ENCODE measurements around the gene SUSD2. TPM values are rescaled to one million over a fixed set of nuclear protein-coding genes. Genes with fewer than 3 reads are reported as not detected.

Gene SUSD2
- total and polyA plus RNA-seq, 2 of the 8 experiments (the other 6 are each of a cell fraction or from before 2014, with no cell fraction given), result 2.0 to 4.8 TPM

DNA sequence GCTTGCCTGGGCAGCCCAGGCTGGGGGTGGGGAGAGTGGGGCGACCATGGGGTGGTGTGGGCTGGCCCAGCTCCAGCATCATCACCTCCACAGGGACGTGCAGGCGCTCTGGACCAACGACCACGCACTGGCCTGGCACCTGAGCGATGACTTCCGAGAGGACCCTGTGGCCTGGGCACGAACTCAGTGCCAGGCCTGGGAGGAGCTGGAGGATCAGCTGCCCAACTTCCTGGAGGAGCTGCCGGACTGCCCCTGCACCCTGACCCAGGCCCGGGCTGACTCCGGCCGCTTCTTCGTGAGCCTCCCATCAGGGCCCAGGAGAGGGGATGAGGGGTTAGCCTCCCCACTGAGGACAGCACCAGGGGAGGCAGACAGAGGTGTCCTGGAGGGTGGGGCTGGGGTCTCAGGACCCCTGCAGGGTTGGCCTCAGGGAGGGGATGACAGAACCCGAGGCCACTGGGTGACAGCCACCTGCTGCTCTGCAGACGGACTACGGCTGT, 3.8 kb downstream of the SUSD2 start (continued):
- TF ChIP-seq PHF8 (conservative IDR thresholded peaks at IDR 0.05; ENCODE audit: low read depth, low read length) (no peak), SIN3A (conservative IDR thresholded peaks at IDR 0.05 in 1 of 2, IDR thresholded peaks at IDR 0.05 in 1 of 2; ENCODE audit: low read depth in 1 of 2, low read length in 2 of 2) (no peak)
